H1 (cell line): ENCODE results near the gene DCLRE1B. TPM values are rescaled to one million over a fixed set of nuclear protein-coding genes. Genes with fewer than 3 reads are reported as not detected.

Experiments
- CTCF ChIA-PET: fragments of 300-600 bp; sonication (Branson Sonifier 250); formaldehyde crosslinking; loops from one replicate; lab custom pipeline; 2021; ENCODE audit not compliant: partially characterized antibody; lab: Charles Lee
- POLR2A ChIA-PET: fragments of 300-600 bp; sonication (Branson Sonifier 250); formaldehyde crosslinking; loops from one replicate; lab custom pipeline; 2021; ENCODE audit warnings: inconsistent platforms; ENCODE audit not compliant: partially characterized antibody; lab: Charles Lee
- DNase-seq, 2 experiments: peaks; one replicate each; pipeline versions ENCODE4 v3.0.0 to v3.0.0-alpha.2; 2010 to 2022; ENCODE audit warnings: low spot score in 2 of 2, low read depth in 1 of 2, mixed read lengths in 1 of 2
- FAIRE-seq: peaks from 2 replicates; lab custom pipeline; 2011; peaks lifted over from hg19 to GRCh38; lab: Jason Lieb, UNC
- H2AFZ ChIP-seq: 2 replicates; pipeline ENCODE4 v1.8.1; 2012; ENCODE audit warnings: low read length, inconsistent platforms
- H2AK5ac ChIP-seq: 2 replicates; pipeline ENCODE4 v1.6.1; 2013; ENCODE audit warnings: low read depth, low read length
- H2BK120ac ChIP-seq: replicated peaks from 2 replicates; pipeline ENCODE3; 2013; ENCODE audit warnings: low read depth, low read length, inconsistent platforms
- H2BK12ac ChIP-seq: 2 replicates; pipeline ENCODE4 v1.6.1; 2013; ENCODE audit warnings: low read depth, low read length
- H2BK15ac ChIP-seq: 2 replicates; pipeline ENCODE4 v1.6.1; 2013; ENCODE audit warnings: low read length
- H2BK20ac ChIP-seq: 2 replicates; pipeline ENCODE4 v1.6.1; 2013; ENCODE audit warnings: low read length
- H2BK5ac ChIP-seq: 2 replicates; pipeline ENCODE4 v1.6.1; 2013; ENCODE audit warnings: low read depth, low read length
- H3K14ac ChIP-seq: 2 replicates; pipeline ENCODE4 v1.6.1; 2013; ENCODE audit warnings: inconsistent platforms; ENCODE audit not compliant: insufficient read length
- H3K18ac ChIP-seq: 2 replicates; pipeline ENCODE4 v1.6.1; 2013; ENCODE audit warnings: low read length; ENCODE audit errors: extremely low read depth
- H3K23ac ChIP-seq: 2 replicates; pipeline ENCODE4 v1.6.1; 2013; ENCODE audit warnings: inconsistent platforms; ENCODE audit not compliant: insufficient read length
- H3K23me2 ChIP-seq: 2 replicates; pipeline ENCODE4 v1.6.1; 2013; ENCODE audit warnings: low read depth, low read length
- H3K27ac ChIP-seq: 2 replicates; pipeline ENCODE4 v1.6.1; 2011; ENCODE audit warnings: low read depth, low read length, inconsistent platforms
- H3K27me3 ChIP-seq, 4 experiments: replicated peaks in 1 of 4; 1 replicate in 1 of 4; 2 replicates in 3 of 4; pipeline versions ENCODE4 v1.6.1 to v1.8.1; 2011 to 2013; ENCODE audit warnings: low read length in 3 of 4, mild to moderate bottlenecking in 3 of 4, inconsistent platforms in 2 of 4, mixed read lengths in 2 of 4, moderate library complexity in 1 of 4; ENCODE audit not compliant: control insufficient read depth in 3 of 4, insufficient read depth in 3 of 4; ENCODE audit errors: extremely low read depth in 1 of 4
- H3K36me3 ChIP-seq, 4 experiments: 2 replicates each; pipeline versions ENCODE4 v1.6.1 to v1.8.1; 2011 to 2013; ENCODE audit warnings: mild to moderate bottlenecking in 4 of 4, low read length in 3 of 4, moderate library complexity in 2 of 4, control low read depth in 1 of 4, inconsistent platforms in 1 of 4; ENCODE audit not compliant: insufficient read depth in 4 of 4, control insufficient read depth in 2 of 4
- H3K4ac ChIP-seq: replicated peaks from 2 replicates; pipeline ENCODE3; 2013; ENCODE audit warnings: low read length, low read depth, mixed read lengths, inconsistent platforms; ENCODE audit not compliant: insufficient read length
- H3K4me1 ChIP-seq, 4 experiments: replicated peaks in 1 of 4; 1 replicate in 1 of 4; 2 replicates in 3 of 4; pipeline versions ENCODE4 v1.6.1 to v1.8.1; 2011 to 2013; ENCODE audit warnings: low read length in 3 of 4, inconsistent platforms in 2 of 4, mixed read lengths in 1 of 4; ENCODE audit not compliant: insufficient read depth in 4 of 4, control insufficient read depth in 3 of 4
- H3K4me2 ChIP-seq, 2 experiments: 2 replicates each; pipeline versions ENCODE4 v1.6.1 to v1.8.1; 2011 to 2013; ENCODE audit warnings: low read depth in 2 of 2, low read length in 2 of 2, control low read depth in 1 of 2, inconsistent platforms in 1 of 2, mild to moderate bottlenecking in 1 of 2; ENCODE audit not compliant: insufficient read depth in 1 of 2
- H3K4me3 ChIP-seq, 4 experiments: fragments of 200-600, 300-600 bp in 1 of 4; sonication (generic), shearing (Covaris generic), sonication (Bioruptor Twin) in 1 of 4; 2 replicates each; pipeline versions ENCODE4 v1.5.1 to v1.8.1; 2011 to 2016; ENCODE audit warnings: low read length in 4 of 4, low read depth in 3 of 4, control low read depth in 2 of 4, inconsistent platforms in 2 of 4, mild to moderate bottlenecking in 2 of 4, mixed read lengths in 1 of 4, moderate library complexity in 1 of 4; ENCODE audit not compliant: insufficient read depth in 2 of 4; ENCODE audit errors: extremely low read depth in 1 of 4
- H3K56ac ChIP-seq: replicated peaks from 2 replicates; pipeline ENCODE3; 2013; ENCODE audit warnings: low read depth, mild to moderate bottlenecking, mixed read lengths, low read length, inconsistent platforms; ENCODE audit not compliant: insufficient read length
- H3K79me1 ChIP-seq: 2 replicates; pipeline ENCODE4 v1.6.1; 2013; ENCODE audit warnings: low read depth, low read length, control low read depth
- H3K79me2 ChIP-seq, 2 experiments: 2 replicates each; pipeline versions ENCODE4 v1.6.1 to v1.8.1; 2012 to 2013; ENCODE audit warnings: low read length in 2 of 2, mild to moderate bottlenecking in 2 of 2, inconsistent platforms in 1 of 2; ENCODE audit not compliant: insufficient read depth in 2 of 2, control insufficient read depth in 1 of 2
- H3K9ac ChIP-seq, 4 experiments: replicated peaks in 1 of 4; 1 replicate in 1 of 4; 2 replicates in 3 of 4; pipeline versions ENCODE4 v1.6.1 to v1.8.1; 2011 to 2013; ENCODE audit warnings: low read depth in 3 of 4, low read length in 3 of 4, control low read depth in 2 of 4, mild to moderate bottlenecking in 2 of 4, moderate library complexity in 2 of 4, inconsistent platforms in 1 of 4; ENCODE audit errors: extremely low read depth in 1 of 4
- H3K9me3 ChIP-seq, 2 experiments: 2 replicates each; pipeline versions ENCODE4 v1.6.1 to v1.8.1; 2012 to 2013; ENCODE audit warnings: mild to moderate bottlenecking in 2 of 2, moderate library complexity in 2 of 2, control low read depth in 1 of 2, inconsistent platforms in 1 of 2, low read depth in 1 of 2, low read length in 1 of 2, mixed read lengths in 1 of 2; ENCODE audit not compliant: insufficient read depth in 2 of 2
- H4K20me1 ChIP-seq, 2 experiments: replicated peaks in 1 of 2; 2 replicates each; pipeline versions ENCODE3 to v1.8.1; 2011 to 2013; ENCODE audit warnings: inconsistent platforms in 2 of 2, low read length in 2 of 2, mild to moderate bottlenecking in 1 of 2; ENCODE audit not compliant: insufficient read depth in 2 of 2, control insufficient read depth in 1 of 2
- H4K5ac ChIP-seq: 2 replicates; pipeline ENCODE4 v1.6.1; 2013; ENCODE audit warnings: low read length, low read depth, mixed read lengths, inconsistent platforms; ENCODE audit not compliant: insufficient read length
- H4K8ac ChIP-seq: 2 replicates; pipeline ENCODE4 v1.8.0; 2013; ENCODE audit warnings: mild to moderate bottlenecking, moderate library complexity, low read length, inconsistent platforms; ENCODE audit not compliant: insufficient read depth; ENCODE audit errors: extremely low read depth
- H4K91ac ChIP-seq: replicated peaks from 2 replicates; pipeline ENCODE3; 2013; ENCODE audit warnings: low read length, mixed read lengths, inconsistent platforms; ENCODE audit not compliant: insufficient read length
- CBX5 ChIP-seq: fragments of 300-800, 300-1000 bp; sonication (generic); IDR thresholded peaks from 2 replicates; pipeline ENCODE4 v1.7.1; 2016; ENCODE audit warnings: antibody characterized with exemption, low read length, low read depth
- CHD1 ChIP-seq: IDR thresholded peaks from 2 replicates; pipeline ENCODE4 v1.6.1; 2012; ENCODE audit warnings: low read depth, low read length, improper control_type of control experiment
- CREB1 ChIP-seq: IDR thresholded peaks from 2 replicates; pipeline ENCODE4 v1.6.1; 2012; ENCODE audit warnings: inconsistent platforms
- CTCF ChIP-seq, 3 experiments: IDR thresholded peaks; 1 replicate in 2 of 3; 2 replicates in 1 of 3; pipeline versions ENCODE4 v1.5.1 to v1.6.1; 2011; ENCODE audit warnings: low read length in 3 of 3, mild to moderate bottlenecking in 3 of 3, inconsistent platforms in 2 of 3, low read depth in 1 of 3, moderate library complexity in 1 of 3; ENCODE audit not compliant: insufficient read depth in 1 of 3; ENCODE audit errors: control extremely low read depth in 1 of 3
- E2F6 ChIP-seq: IDR thresholded peaks from 2 replicates; pipeline ENCODE4 v1.6.1; 2012; ENCODE audit warnings: inconsistent platforms
- HDAC2 ChIP-seq, 2 experiments: fragments of 300-600 bp in 1 of 2; sonication (generic) in 1 of 2; IDR thresholded peaks; 2 replicates each; pipeline ENCODE4 v1.6.1; 2011 to 2012; ENCODE audit warnings: low read depth in 2 of 2, low read length in 2 of 2, mild to moderate bottlenecking in 2 of 2, moderate library complexity in 2 of 2, borderline replicate concordance in 1 of 2, inconsistent platforms in 1 of 2
- HDAC6 ChIP-seq: IDR thresholded peaks from one replicate; pipeline ENCODE4 v1.7.1; 2012; ENCODE audit warnings: low read depth, mild to moderate bottlenecking, inconsistent platforms, low read length, moderate library complexity
- JUND ChIP-seq: IDR thresholded peaks from 2 replicates; pipeline ENCODE4 v1.6.1; 2011; ENCODE audit warnings: mild to moderate bottlenecking, improper control_type of control experiment, low read length
- SAP30 ChIP-seq: fragments of 300-600 bp; sonication (generic); IDR thresholded peaks from 2 replicates; pipeline ENCODE4 v1.7.1; 2012; ENCODE audit warnings: low read length, moderate library complexity, mild to moderate bottlenecking, inconsistent platforms; ENCODE audit not compliant: insufficient read depth, insufficient replicate concordance
- SIX5 ChIP-seq: IDR thresholded peaks from 2 replicates; pipeline ENCODE4 v1.6.1; 2011; ENCODE audit warnings: mild to moderate bottlenecking, low read depth, low read length
- SP1 ChIP-seq: IDR thresholded peaks from 2 replicates; pipeline ENCODE4 v1.6.1; 2011; ENCODE audit warnings: low read depth, low read length
- ZNF274 ChIP-seq: IDR thresholded peaks from 2 replicates; pipeline ENCODE4 v1.7.0; 2012; ENCODE audit warnings: low read length, borderline replicate concordance; ENCODE audit errors: extremely low read depth
- WGBS, 2 experiments: shearing (Covaris generic) in 1 of 2; methylation state at CpG; one replicate each; pipeline versions ENCODE4 v1.1.6 to v1.1.7; 2013 to 2015; ENCODE audit warnings: low lambda C conversion rate in 2 of 2, mixed read lengths in 2 of 2, inconsistent platforms in 1 of 2, low coverage in 1 of 2, missing lambda C conversion rate in 1 of 2; ENCODE audit not compliant: insufficient replicate concordance in 2 of 2, insufficient coverage in 1 of 2, insufficient read length in 1 of 2; ENCODE audit errors: extremely low coverage in 1 of 2, missing lambda C conversion rate in 1 of 2; 5-methylcytosine and 5-hydroxymethylcytosine counted together
- polyA plus RNA-seq, 7 experiments: library from polyadenylated mRNA; depleted of rRNA in 3 of 7; stranded (reverse) in 5 of 7; unstranded in 2 of 7; fragments of >200 nt in 5 of 7; fragments of 200-250 nt in 2 of 7; gene quantifications; 1 replicate in 5 of 7; 2 replicates in 1 of 7; 4 replicates in 1 of 7; pipeline versions ENCODE4 v1.2.1 to v1.2.3, GENCODE V29; 2011 to 2013; ENCODE audit warnings: missing spikeins in 2 of 7, mixed read lengths in 2 of 7
- total RNA-seq: library from RNA; stranded (reverse); fragmentation: NEBNext Ultra II Directional; extraction: Animal tissue kit (Norgen Biotek cat#: 25700); gene quantifications from 2 replicates; pipeline ENCODE4 v1.2.1, GENCODE V29; 2021

DCLRE1B gene
- total and polyA plus RNA-seq, 2 of the 8 experiments (the other 6 are each of a cell fraction or from before 2014, with no cell fraction given): 5.5 to 11.0 TPM

- H3K9me3 ChIP-seq: no peaks in the 10 kb centered on the region
- no peak for DNase-seq
- no peak overlapping the region for H4K5ac ChIP-seq
- ChIA-PET CTCF (interaction anchor here (0.8 to 2.2 kb wide), 4 partner anchors 13 to 426 kb away, joined by 3 to 14 read pairs (median 3); no protein-coding TSS in a partner anchor), POLR2A (no interaction called here)
- no peak for FAIRE-seq
- 93% methylated on average over 2 of the region's 2 CpGs; no CpG with 5 or more reads in 1 of the 2 experiments for WGBS, 2 experiments
- no peak overlapping the region for H3K18ac ChIP-seq
- no peak overlapping the region for H3K9ac ChIP-seq
- no peaks in the 10 kb centered on the region for H3K79me2 ChIP-seq
- no peak overlapping the region for H2BK12ac ChIP-seq
- no peak overlapping the region for H2BK20ac ChIP-seq
- no peaks in the 10 kb centered on the region for H3K27me3 ChIP-seq
- H3K14ac ChIP-seq: no peak overlapping the region
- H4K8ac ChIP-seq: no peak overlapping the region
- H2BK120ac ChIP-seq: no peak overlapping the region
- H2BK15ac ChIP-seq: no peak overlapping the region
- no peaks in the 10 kb centered on the region for H3K23me2 ChIP-seq
- H3K27ac ChIP-seq: no peak overlapping the region
- no peak overlapping the region for H3K56ac ChIP-seq
- no peaks in the 10 kb centered on the region for H3K4me1 ChIP-seq
- H3K4ac ChIP-seq: no peak overlapping the region
- no peak overlapping the region for H2BK5ac ChIP-seq
- H4K20me1 ChIP-seq: no peaks in the 10 kb centered on the region
- H4K91ac ChIP-seq: no peak overlapping the region
- H2AK5ac ChIP-seq: no peak overlapping the region
- no peak overlapping the region for H3K4me3 ChIP-seq
- TF ChIP-seq ZNF274 (no peak), SAP30 (no peak), SP1 (no peak), SIX5 (no peak), CHD1 (no peak), JUND (no peak), HDAC2 (IDR thresholded peaks at IDR 0.05; ENCODE audit: borderline replicate concordance in 1 of 2, low read depth in 2 of 2, low read length in 2 of 2) (no peak), E2F6 (no peak), CREB1 (no peak), HDAC6 (no peak), CBX5 (no peak), CTCF (IDR thresholded peaks at IDR 0.05; ENCODE audit: control extremely low read depth in 1 of 3, insufficient read depth in 1 of 3, low read depth in 1 of 3, low read length in 3 of 3) (no peak)
- no peak overlapping the region for H3K23ac ChIP-seq
- no peak overlapping the region for H3K4me2 ChIP-seq
- no peaks in the 10 kb centered on the region for H3K36me3 ChIP-seq
- H2AFZ ChIP-seq: no peak overlapping the region
- H3K79me1 ChIP-seq: no peaks in the 10 kb centered on the region
These were observed 48.7 kb upstream of the DCLRE1B start for GRCh38 chr1:113856401-113856790.
